GM12878 (cell line): ENCODE data around the gene HMMR. TPM values are rescaled to one million over a fixed set of nuclear protein-coding genes. Genes with fewer than 3 reads are reported as not detected.

ENCODE experiments used
- ATAC-seq: fragments of 200-7000 bp; cut with Tn5 transposase; 3 replicates; pipeline ENCODE4 v1.9.1; 2020; ENCODE audit warnings: mild to moderate bottlenecking, moderate library complexity
- BruUV-seq: library from RNA; stranded (reverse); fragments of 400-500 nt; replicated peaks from 2 replicates; lab custom pipeline; 2021; lab: Mats Ljungman, UMichigan
- CTCF ChIA-PET: fragments of 300-600 bp; sonication (Branson Sonifier 250); formaldehyde crosslinking; extraction: SDS; loops from one replicate; lab custom pipeline; 2021; ENCODE audit warnings: inconsistent platforms; lab: Yijun Ruan, JAX
- POLR2A ChIA-PET: fragments of 350-600 bp; formaldehyde crosslinking; extraction: SDS; loops from one replicate; lab custom pipeline; 2021; ENCODE audit warnings: inconsistent platforms; lab: Charles Lee
- RAD21 ChIA-PET: fragments of 300-600 bp; sonication (Branson Sonifier 250); formaldehyde crosslinking; loops from one replicate; lab custom pipeline; 2023; ENCODE audit warnings: antibody characterized with exemption; ENCODE audit not compliant: unreplicated experiment; lab: Charles Lee
- SMC1A ChIA-PET: fragments of 300-600 bp; sonication (Branson Sonifier 250); formaldehyde crosslinking; loops from one replicate; lab custom pipeline; 2023; ENCODE audit not compliant: unreplicated experiment, uncharacterized antibody; lab: Charles Lee
- DNase-seq: peaks from one replicate; pipeline ENCODE4 v3.0.0-alpha.2; 2011; ENCODE audit warnings: low read depth, low spot score
- FAIRE-seq: peaks from 3 replicates; lab custom pipeline; 2011; peaks lifted over from hg19 to GRCh38; lab: Jason Lieb, UNC
- H2AFZ ChIP-seq: 2 replicates; pipeline ENCODE4 v1.6.0; 2011; ENCODE audit warnings: low read depth, low read length, control low read depth; ENCODE audit not compliant: control insufficient read depth
- H3K27ac ChIP-seq: 2 replicates; pipeline ENCODE4 v1.5.1; 2011; ENCODE audit warnings: control low read depth; ENCODE audit not compliant: control insufficient read depth, insufficient read depth
- H3K27me3 ChIP-seq, 2 experiments: replicated peaks in 1 of 2; 2 replicates each; pipeline versions ENCODE4 v1.6.0 to v1.6.1; 2011; ENCODE audit warnings: low read length in 1 of 2; ENCODE audit not compliant: control insufficient read depth in 2 of 2, insufficient read depth in 2 of 2
- H3K36me3 ChIP-seq, 2 experiments: 2 replicates each; pipeline ENCODE4 v1.5.1; 2011; ENCODE audit warnings: low read length in 1 of 2; ENCODE audit not compliant: control insufficient read depth in 2 of 2, insufficient read depth in 2 of 2
- H3K4me1 ChIP-seq: 2 replicates; pipeline ENCODE4 v1.6.1; 2011; ENCODE audit warnings: mild to moderate bottlenecking, low read length, moderate library complexity, mixed read lengths; ENCODE audit not compliant: control insufficient read depth, insufficient read depth
- H3K4me2 ChIP-seq: 2 replicates; pipeline ENCODE4 v1.6.0; 2011; ENCODE audit warnings: control low read depth; ENCODE audit not compliant: control insufficient read depth, insufficient read depth
- H3K4me3 ChIP-seq: fragments of 200-600 bp; sonication (generic); 2 replicates; pipeline ENCODE4 v1.5.1; 2016
- H3K79me2 ChIP-seq: 2 replicates; pipeline ENCODE4 v1.6.0; 2011; ENCODE audit warnings: low read length; ENCODE audit not compliant: control insufficient read depth, insufficient read depth
- H3K9ac ChIP-seq: 2 replicates; pipeline ENCODE4 v1.8.0; 2011; ENCODE audit warnings: low read length, control low read depth, mixed read lengths; ENCODE audit not compliant: control insufficient read depth, insufficient read depth
- H3K9me3 ChIP-seq: replicated peaks from 3 replicates; pipeline ENCODE4 v1.5.1; 2011; ENCODE audit warnings: mild to moderate bottlenecking, low read length; ENCODE audit not compliant: control insufficient read depth, insufficient read depth
- H4K20me1 ChIP-seq: 2 replicates; pipeline ENCODE4 v1.6.0; 2011; ENCODE audit not compliant: control insufficient read depth, insufficient read depth
- BCLAF1 ChIP-seq: fragments of 450-650 bp; IDR thresholded peaks from 2 replicates; pipeline ENCODE4 v1.6.1; 2017; ENCODE audit warnings: antibody characterized with exemption, mild to moderate bottlenecking, moderate library complexity
- DPF2 ChIP-seq: fragments of 450-650 bp; IDR thresholded peaks from 2 replicates; pipeline ENCODE4 v1.6.1; 2017; ENCODE audit warnings: mild to moderate bottlenecking
- EP300 ChIP-seq, 2 experiments: fragments of 150-350 bp in 1 of 2; IDR thresholded peaks; 2 replicates each; pipeline ENCODE4 v1.6.1; 2011 to 2012; ENCODE audit warnings: low read depth in 2 of 2, low read length in 2 of 2, borderline replicate concordance in 1 of 2, improper control_type of control experiment in 1 of 2, inconsistent platforms in 1 of 2; ENCODE audit not compliant: control insufficient read depth in 1 of 2
- ETV6 ChIP-seq, 2 experiments: fragments of 450-650 bp in 1 of 2; IDR thresholded peaks in 1 of 2; conservative IDR thresholded peaks in 1 of 2; 2 replicates each; pipeline ENCODE4 v1.6.1; 2014; ENCODE audit warnings: antibody characterized with exemption in 1 of 2, borderline replicate concordance in 1 of 2, low read depth in 1 of 2, mild to moderate bottlenecking in 1 of 2, moderate library complexity in 1 of 2
- FOXK2 ChIP-seq: fragments of 450-650 bp; IDR thresholded peaks from 2 replicates; pipeline ENCODE4 v1.6.1; 2017; ENCODE audit warnings: mild to moderate bottlenecking, moderate library complexity
- IRF4 ChIP-seq: IDR thresholded peaks from 2 replicates; pipeline ENCODE4 v1.6.1; 2011; ENCODE audit warnings: low read depth, low read length
- NFYA ChIP-seq: IDR thresholded peaks from 2 replicates; pipeline ENCODE4 v1.6.1; 2011; ENCODE audit warnings: low read depth, mild to moderate bottlenecking, low read length, improper control_type of control experiment, borderline replicate concordance
- NRF1 ChIP-seq: conservative IDR thresholded peaks from 2 replicates; pipeline ENCODE4 v1.6.1; 2011; ENCODE audit warnings: mild to moderate bottlenecking, low read depth, low read length, improper control_type of control experiment
- POU2F2 ChIP-seq: IDR thresholded peaks from 3 replicates; pipeline ENCODE4 v1.6.1; 2011; ENCODE audit warnings: low read depth, mild to moderate bottlenecking, low read length, borderline replicate concordance
- RB1 ChIP-seq: fragments of 450-650 bp; formaldehyde crosslinking; IDR thresholded peaks from 2 replicates; pipeline ENCODE4 v1.6.1; 2017; ENCODE audit warnings: mild to moderate bottlenecking, borderline replicate concordance
- REST ChIP-seq: IDR thresholded peaks from 2 replicates; pipeline ENCODE4 v1.6.1; 2012; ENCODE audit warnings: mild to moderate bottlenecking, low read depth, low read length
- TCF3 ChIP-seq: IDR thresholded peaks from 2 replicates; pipeline ENCODE4 v1.6.1; 2012; ENCODE audit warnings: low read depth, mild to moderate bottlenecking, low read length, borderline replicate concordance; ENCODE audit not compliant: insufficient read depth
- TCF7 ChIP-seq: IDR thresholded peaks from 2 replicates; pipeline ENCODE4 v1.6.1; 2014; ENCODE audit warnings: antibody characterized with exemption, borderline replicate concordance
- YBX1 ChIP-seq: fragments of 450-650 bp; IDR thresholded peaks from 2 replicates; pipeline ENCODE4 v1.6.1; 2016; ENCODE audit warnings: antibody characterized with exemption
- ZNF217 ChIP-seq: fragments of 450-650 bp; IDR thresholded peaks from 2 replicates; pipeline ENCODE4 v1.6.1; 2017; ENCODE audit warnings: antibody characterized with exemption, mild to moderate bottlenecking
- ZNF24 ChIP-seq: fragments of 450-650 bp; IDR thresholded peaks from 2 replicates; pipeline ENCODE4 v1.6.1; 2017; ENCODE audit warnings: antibody characterized with exemption, mild to moderate bottlenecking
- ZNF622 ChIP-seq: fragments of 450-650 bp; IDR thresholded peaks from 2 replicates; pipeline ENCODE4 v1.6.1; 2017; ENCODE audit warnings: mild to moderate bottlenecking, inconsistent platforms
- WGBS: methylation state at CpG from one replicate; pipeline ENCODE4 v1.1.6; 2016; ENCODE audit warnings: low lambda C conversion rate; ENCODE audit not compliant: insufficient replicate concordance, insufficient coverage; ENCODE audit errors: missing lambda C conversion rate; 5-methylcytosine and 5-hydroxymethylcytosine counted together
- in situ Hi-C: fragments of 300-500 bp; cut with MboI; formaldehyde crosslinking; loops from 9 replicates; pipeline ENCODE4 v1.14.3; 2018; ENCODE audit warnings: mixed read lengths
- intact Hi-C: fragments of 100-400 bp; cut with micrococcal nuclease; formaldehyde crosslinking; loops from one replicate; pipeline ENCODE4 v1.14.2; 2022; ENCODE audit not compliant: unreplicated experiment
- polyA plus RNA-seq, 11 experiments: library from polyadenylated mRNA; depleted of rRNA in 4 of 11; unstranded in 6 of 11; stranded (reverse) in 5 of 11; fragments of >200 nt; fragmentation: Nextera tagmentation in 4 of 11; fragmentation: Illumina TruSeq in 1 of 11; extraction: Ambion mirVana in 4 of 11; extraction: Trizol in 1 of 11; gene quantifications; 1 replicate in 1 of 11; 2 replicates in 10 of 11; pipeline versions ENCODE4 v1.2.1 to v1.2.3, GENCODE V29; 2011 to 2016; ENCODE audit warnings: inconsistent platforms in 2 of 11, missing spikeins in 2 of 11, low read depth in 1 of 11
- total RNA-seq, 4 experiments: library from RNA; depleted of rRNA in 3 of 4; stranded (reverse); fragments of >200 nt in 3 of 4; fragmentation: Illumina TruSeq in 1 of 4; extraction: Trizol in 1 of 4; gene quantifications; 2 replicates each; pipeline versions ENCODE4 v1.2.1 to v1.2.3, GENCODE V29; 2013 to 2021

Gene HMMR
- total and polyA plus RNA-seq, 10 of the 15 experiments (the other 5 are each of a cell fraction or from before 2014, with no cell fraction given), result 44.1 to 122 (median 64.2) TPM

DNA sequence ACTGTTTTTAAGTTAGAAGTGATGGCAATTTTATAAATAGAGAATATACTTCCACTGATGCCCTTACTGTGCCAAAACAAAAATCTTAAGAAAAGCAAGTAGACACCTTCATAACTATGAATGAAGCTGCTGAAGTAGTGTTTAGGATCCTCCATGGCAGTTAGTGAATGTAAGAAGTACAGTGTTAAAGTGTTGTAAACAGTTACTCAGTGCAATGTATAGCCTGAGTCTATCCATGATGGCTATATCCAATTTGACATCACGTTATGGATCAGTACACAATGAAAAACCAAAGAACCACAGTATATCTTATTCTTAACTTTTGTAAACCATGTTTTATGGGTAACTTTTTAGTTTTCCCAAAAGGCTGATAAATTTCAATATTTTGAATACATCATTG lies 15.9 kb upstream of the HMMR start (continued):
- TF ChIP-seq REST, result no peak

DNA sequence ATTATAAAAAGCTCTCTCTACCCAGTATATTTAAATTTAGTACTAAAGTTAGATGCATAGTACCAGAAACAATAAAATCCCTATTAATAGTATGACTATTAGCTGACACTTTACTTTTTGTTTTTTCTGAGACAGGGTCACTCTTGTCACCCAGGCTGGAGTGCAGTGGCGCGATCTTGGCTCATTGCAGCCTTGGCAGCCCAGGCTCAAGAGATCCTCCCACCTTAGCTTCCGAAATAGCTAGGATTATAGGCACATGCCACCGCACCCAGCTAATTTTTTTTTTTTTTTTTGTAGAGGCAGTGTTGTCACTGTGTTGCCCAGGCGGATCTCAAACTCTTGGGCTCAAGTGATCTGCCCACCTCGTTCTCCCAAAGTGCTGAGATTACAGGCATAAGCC lies 15.1 kb upstream of the HMMR start:
- FAIRE-seq (no peak), ATAC-seq (no peak), DNase-seq (no peak)
- in situ Hi-C loops, result no loop called here
- Histone ChIP-seq H3K36me3 (peaks cover 0 to 37% of the 10 kb centered on the region in 2 experiments; a peak in 3 of 4 replicates), H3K27ac (no peak overlapping the region), H3K4me2 (no peak overlapping the region), H3K79me2 (peaks cover 7% of the 10 kb centered on the region), H3K9me3 (no peaks in the 10 kb centered on the region; the same call in 2 of the 3 replicates), H3K27me3 (no peaks in the 10 kb centered on the region), H3K4me1 (no peaks in the 10 kb centered on the region), H2AFZ (no peak overlapping the region), H4K20me1 (no peaks in the 10 kb centered on the region), H3K4me3 (no peak overlapping the region), H3K9ac (no peak overlapping the region)
- SMC1A ChIA-PET, result no interaction called here
- CTCF ChIA-PET, result interaction anchor here (1.0 to 1.1 kb wide), 2 partner anchors 9 to 14 kb away, joined by 3 read pairs; no protein-coding TSS in a partner anchor
- WGBS, result 100% methylated on average over 5 of the region's 6 CpGs
- POLR2A ChIA-PET, result interaction anchor here (0.9 to 1.2 kb wide), 2 partner anchors 11 to 13 kb away, joined by 3 to 4 read pairs; no protein-coding TSS in a partner anchor
- no TSS peak for BruUV-seq
- intact Hi-C loops, result no loop called here
- RAD21 ChIA-PET, result interaction anchor here (0.6 to 1.1 kb wide), 2 partner anchors 117 to 994 kb away, joined by 3 read pairs; no protein-coding TSS in a partner anchor
- no peak for TF ChIP-seq TCF3
- TF ChIP-seq YBX1, result no peak
- no peak for TF ChIP-seq EP300 (IDR thresholded peaks at IDR 0.05; ENCODE audit: borderline replicate concordance in 1 of 2, control insufficient read depth in 1 of 2, low read depth in 2 of 2, low read length in 2 of 2)
- TF ChIP-seq POU2F2, result no peak
- TF ChIP-seq NFYA, result no peak
- TF ChIP-seq ZNF24, result no peak
- TF ChIP-seq ETV6 (conservative IDR thresholded peaks at IDR 0.05 in 1 of 2, IDR thresholded peaks at IDR 0.05 in 1 of 2; ENCODE audit: borderline replicate concordance in 1 of 2, low read depth in 1 of 2), result no peak
- TF ChIP-seq NRF1, result no peak
- TF ChIP-seq ZNF217, result no peak
- TF ChIP-seq TCF7, result no peak
- no peak for TF ChIP-seq RB1
- no peak for TF ChIP-seq DPF2
- no peak for TF ChIP-seq BCLAF1
- TF ChIP-seq FOXK2, result no peak
- no peak for TF ChIP-seq IRF4
- no peak for TF ChIP-seq ZNF622
